ENCODE measurements around the gene TGFB3.
"Not testable (repeated sequence)": the region's sequence is repeated elsewhere in the genome, so short reads cannot be mapped to it uniquely, and the experiment has no call there.

The TGFB3 gene

GRCh38 chr14:75960231-75960630 is 21.6 kb downstream of the TGFB3 start:
- TF ChIP-seq GATA1 (IDR thresholded peaks at IDR 0.05; ENCODE audit: low read depth, low read length) (no peak), POLR2A (IDR thresholded peaks at IDR 0.05; ENCODE audit: low read length) (no peak)
- DNase-seq: no peak

- no peak for DNase-seq
- TF ChIP-seq GATA1 (IDR thresholded peaks at IDR 0.05; ENCODE audit: low read depth, low read length) (no peak), POLR2A (IDR thresholded peaks at IDR 0.05; ENCODE audit: low read length) (no peak)
These were observed 22.8 kb downstream of the TGFB3 start for GRCh38 chr14:75959031-75959430.

GRCh38 chr14:75952489-75952888 is 29.3 kb downstream of the TGFB3 start:
- TF ChIP-seq GATA1 (IDR thresholded peaks at IDR 0.05; ENCODE audit: low read depth, low read length): no peak
- TF ChIP-seq POLR2A (IDR thresholded peaks at IDR 0.05; ENCODE audit: low read length): no peak
- DNase-seq: no peak

- TF ChIP-seq GATA1 (IDR thresholded peaks at IDR 0.05; ENCODE audit: low read depth, low read length) (no peak), POLR2A (IDR thresholded peaks at IDR 0.05; ENCODE audit: low read length) (no peak)
- DNase-seq: no peak
These were observed 35.0 kb downstream of the TGFB3 start for GRCh38 chr14:75946785-75947184.

GRCh38 chr14:75944607-75945241 is 37.1 kb downstream of the TGFB3 start:
- DNase-seq: peak in 1 of 2 experiments; percentile 23
- no peak for TF ChIP-seq POLR2A (IDR thresholded peaks at IDR 0.05; ENCODE audit: low read length)
- no peak for TF ChIP-seq GATA1 (IDR thresholded peaks at IDR 0.05; ENCODE audit: low read depth, low read length)

- DNase-seq: no peak
- TF ChIP-seq POLR2A (IDR thresholded peaks at IDR 0.05; ENCODE audit: low read length): no peak
- TF ChIP-seq GATA1 (IDR thresholded peaks at IDR 0.05; ENCODE audit: low read depth, low read length): no peak
These were observed 40.8 kb downstream of the TGFB3 start for GRCh38 chr14:75941030-75941429.

- DNase-seq: no peak
- no peak for TF ChIP-seq GATA1 (IDR thresholded peaks at IDR 0.05; ENCODE audit: low read depth, low read length)
- no peak for TF ChIP-seq POLR2A (IDR thresholded peaks at IDR 0.05; ENCODE audit: low read length)
These were observed 42.6 kb downstream of the TGFB3 start for GRCh38 chr14:75939200-75939599.

- TF ChIP-seq GATA1 (IDR thresholded peaks at IDR 0.05; ENCODE audit: low read depth, low read length) (no peak), POLR2A (IDR thresholded peaks at IDR 0.05; ENCODE audit: low read length) (no peak)
- DNase-seq: peak in 1 of 2 experiments; percentile 12
These were observed 46.7 kb downstream of the TGFB3 start for GRCh38 chr14:75934998-75935628.

GRCh38 chr14:75933712-75934296 is 48.0 kb downstream of the TGFB3 start:
- TF ChIP-seq GATA1 (IDR thresholded peaks at IDR 0.05; ENCODE audit: low read depth, low read length) (no peak), POLR2A (IDR thresholded peaks at IDR 0.05; ENCODE audit: low read length) (no peak)
- DNase-seq: no peak

GRCh38 chr14:75928690-75929181 is 53.1 kb downstream of the TGFB3 start:
- no peak for DNase-seq
- no peak for TF ChIP-seq POLR2A (IDR thresholded peaks at IDR 0.05; ENCODE audit: low read length)
- no peak for TF ChIP-seq GATA1 (IDR thresholded peaks at IDR 0.05; ENCODE audit: low read depth, low read length)

GRCh38 chr14:75927564-75928087 is 54.2 kb downstream of the TGFB3 start:
- no peak for DNase-seq
- TF ChIP-seq POLR2A (IDR thresholded peaks at IDR 0.05; ENCODE audit: low read length) (no peak), GATA1 (IDR thresholded peaks at IDR 0.05; ENCODE audit: low read depth, low read length) (no peak)

GRCh38 chr14:75926431-75927115 is 55.2 kb downstream of the TGFB3 start:
- TF ChIP-seq GATA1 (IDR thresholded peaks at IDR 0.05; ENCODE audit: low read depth, low read length): no peak
- TF ChIP-seq POLR2A (IDR thresholded peaks at IDR 0.05; ENCODE audit: low read length): no peak
- DNase-seq: no peak

- DNase-seq: not testable (repeated sequence)
These were observed 56.5 kb downstream of the TGFB3 start for GRCh38 chr14:75925141-75925840.

GRCh38 chr14:75920421-75920820 is 61.4 kb downstream of the TGFB3 start:
- DNase-seq: not testable (repeated sequence)

Data from erythroblast (primary cell).